HK-2 (cell line): Measurements from ENCODE around the gene TAOK3.
A peak's percentile ranks its signal among the peaks of the same experiment; 100 is the strongest.

Experiments used
- DNase-seq: peaks from one replicate; pipeline ENCODE4 v3.0.0-alpha.2; 2018; ENCODE audit not compliant: unreplicated experiment

The TAOK3 gene

DNA sequence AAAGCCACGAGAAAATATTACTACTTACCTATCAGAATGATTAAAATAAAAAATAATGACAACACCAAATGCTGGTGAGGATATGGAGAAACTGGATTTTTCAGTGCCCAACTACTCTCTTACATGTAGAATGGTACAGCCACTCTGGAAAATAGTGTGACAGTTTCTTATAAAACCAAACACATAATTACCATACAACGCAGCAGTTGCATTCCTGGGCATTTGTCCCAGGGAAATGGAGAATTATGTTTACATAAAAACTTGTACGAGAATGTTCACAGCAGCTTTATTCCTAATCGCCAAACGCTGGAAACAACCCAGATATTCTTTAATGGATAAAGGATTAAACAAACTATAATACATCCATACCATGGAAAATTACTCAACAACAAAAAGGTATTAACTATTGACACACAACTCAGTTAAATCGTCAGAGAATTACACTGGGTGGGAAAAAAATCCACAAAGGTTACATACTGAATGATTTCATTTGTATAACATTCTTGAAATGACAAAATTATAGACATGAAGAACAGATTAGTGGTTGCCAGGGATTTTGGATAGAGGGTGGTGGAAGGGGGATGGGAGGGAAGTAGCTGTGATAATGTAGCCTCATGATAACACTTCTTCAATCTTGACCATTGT is 35.4 kb downstream of the TAOK3 start:
- no peak for DNase-seq

DNA sequence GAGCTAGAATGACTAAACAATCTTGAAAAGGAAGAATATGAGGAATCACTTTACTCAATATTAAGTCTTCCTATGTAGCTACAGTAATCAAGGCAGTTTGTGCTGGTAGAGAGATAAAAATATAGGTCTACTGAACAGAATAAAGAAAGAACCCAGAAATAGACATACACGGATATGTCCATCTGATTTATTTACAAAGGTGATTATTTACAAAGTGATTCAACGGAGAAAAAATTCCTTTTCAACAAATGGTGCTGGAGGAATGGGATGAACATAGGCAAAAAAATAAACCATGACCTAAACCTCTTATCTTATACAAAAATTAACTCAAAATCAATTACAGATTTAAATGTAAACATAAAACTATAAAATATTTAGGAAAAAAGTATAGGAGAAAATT is 36.6 kb downstream of the TAOK3 start:
- no peak for DNase-seq

DNA sequence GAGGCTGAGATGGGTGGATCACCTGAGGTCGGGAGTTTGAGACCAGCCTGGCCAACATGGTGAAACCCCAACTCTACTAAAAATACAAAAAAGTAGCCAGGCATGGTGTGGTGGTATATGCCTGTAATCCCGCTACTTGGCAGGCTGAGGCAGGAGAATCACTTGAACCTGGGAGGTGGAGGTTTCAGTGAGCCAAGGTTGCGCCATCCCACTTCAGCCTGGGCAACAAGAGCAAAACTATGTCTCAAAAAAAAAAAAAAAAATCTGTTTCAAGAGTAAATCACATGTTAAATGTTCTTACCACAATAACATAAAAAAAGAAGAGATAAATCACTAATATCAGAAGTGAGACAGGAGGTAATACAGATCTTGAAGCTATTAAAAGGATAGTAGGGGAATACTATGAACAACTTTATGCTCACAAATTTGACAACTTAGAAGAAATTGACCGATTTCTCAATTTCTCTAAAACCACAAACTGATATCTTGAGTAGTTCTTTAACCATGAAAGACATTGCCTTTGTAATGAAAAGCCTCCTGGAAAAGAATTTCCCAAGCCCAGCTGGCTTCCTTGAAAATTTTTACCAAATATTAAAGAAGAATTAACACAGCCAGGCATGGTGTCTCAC is 37.7 kb downstream of the TAOK3 start:
- no peak for DNase-seq

DNA sequence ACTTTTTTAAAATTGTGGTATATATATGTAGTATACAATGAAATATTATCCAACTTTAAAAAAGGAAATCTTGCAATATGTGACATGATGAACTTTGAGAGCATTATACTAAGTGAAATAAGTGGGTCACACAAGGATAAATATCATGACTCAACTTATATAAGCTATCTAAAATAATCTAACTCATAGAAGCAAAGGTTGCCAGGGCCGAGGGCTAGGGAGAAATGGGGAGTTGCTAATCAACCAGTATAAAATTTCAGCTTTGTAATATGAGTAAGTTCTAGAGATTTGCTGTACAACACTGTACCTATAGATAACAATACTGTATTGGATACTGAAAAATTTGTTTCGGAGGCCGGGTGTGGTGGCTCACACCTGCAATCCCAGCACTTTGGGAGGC is 38.5 kb downstream of the TAOK3 start:
- no peak for DNase-seq

GRCh38 chr12:118332511-118332910 is 40.2 kb downstream of the TAOK3 start:
- DNase-seq, result no peak

DNA sequence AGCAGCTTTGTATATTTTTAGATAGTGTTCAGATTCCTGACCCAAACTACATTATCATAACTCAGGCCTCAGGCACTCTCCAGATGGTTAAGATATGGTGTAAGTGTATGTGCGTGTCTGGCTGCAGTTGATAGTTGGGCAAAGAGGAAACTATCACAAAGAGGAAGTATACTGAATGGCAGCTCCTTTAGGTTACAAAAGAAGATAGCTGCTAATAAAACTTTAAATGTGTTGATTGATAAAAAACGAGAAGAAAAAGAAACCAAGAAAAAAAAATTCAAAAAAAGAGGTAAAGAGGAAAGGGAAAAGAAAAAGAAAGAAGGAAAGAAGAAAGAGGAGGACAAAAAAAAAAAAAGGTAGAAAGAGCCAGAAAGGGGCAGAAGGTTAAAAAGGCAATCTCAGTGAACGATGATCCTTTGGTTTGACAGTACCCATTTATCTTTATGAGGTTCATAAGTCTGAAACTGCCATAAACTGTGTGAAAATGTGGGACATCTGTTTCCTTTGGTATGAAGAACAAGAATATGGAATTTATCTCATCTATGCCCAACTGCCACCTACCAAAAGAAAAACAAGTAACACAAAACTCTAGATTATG is 42.2 kb downstream of the TAOK3 start:
- DNase-seq, result no peak

DNA sequence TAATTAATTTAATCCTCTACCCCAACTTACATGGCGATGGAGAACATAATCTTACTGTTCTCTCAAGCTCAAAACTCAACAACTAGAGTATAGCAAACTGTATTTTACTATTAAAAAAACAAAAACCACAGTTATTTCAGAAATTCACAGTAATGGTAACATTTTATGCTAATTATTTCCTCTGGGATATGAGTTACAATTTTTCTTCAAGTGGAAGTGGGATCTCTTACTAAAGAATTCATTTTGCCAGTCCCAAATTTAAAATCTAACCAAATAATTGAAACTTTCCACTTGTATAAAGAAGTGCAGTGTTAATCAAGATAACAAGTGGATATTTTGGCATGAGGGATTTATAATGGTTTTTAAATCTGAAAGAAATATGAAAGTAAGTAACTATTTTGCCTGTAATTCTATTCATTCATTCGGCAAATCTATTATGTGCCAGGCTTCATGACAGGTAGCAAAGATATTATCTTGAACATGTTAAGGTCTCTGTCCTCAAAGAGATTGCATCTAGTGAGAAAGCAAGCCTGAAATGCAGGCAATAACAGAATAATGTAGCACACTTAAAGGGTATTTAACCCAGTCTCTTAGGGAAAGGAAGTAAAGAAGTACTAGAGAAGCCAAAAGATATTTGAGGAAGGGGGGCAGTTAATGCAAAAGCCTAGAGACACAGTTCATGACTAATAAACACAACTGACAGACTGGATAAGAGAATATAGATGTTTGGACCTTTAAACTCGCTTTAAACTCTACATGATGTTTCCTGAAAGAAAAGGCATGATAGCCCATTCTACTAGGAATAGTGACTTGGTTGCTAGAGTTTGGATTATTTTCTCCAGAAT is 44.0 kb downstream of the TAOK3 start:
- no peak for DNase-seq

DNA sequence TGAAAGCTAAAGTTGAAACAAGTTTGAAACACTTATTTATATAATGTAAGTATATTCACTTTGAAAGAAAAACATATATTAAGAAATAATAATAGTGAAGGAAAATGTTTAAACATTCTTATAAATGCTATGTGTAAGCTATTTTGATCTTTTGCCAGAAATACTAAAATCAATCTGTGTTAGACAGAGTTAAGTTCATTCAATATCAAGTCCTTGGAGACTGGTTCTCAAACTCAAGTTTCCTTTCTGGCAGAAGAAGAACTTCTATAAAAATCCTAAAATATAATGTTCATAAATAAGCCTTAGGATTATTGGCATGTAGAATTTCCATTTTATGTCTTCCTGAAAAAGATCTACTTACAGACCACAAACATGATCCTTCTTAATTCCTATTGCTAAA is 45.3 kb downstream of the TAOK3 start:
- no peak for DNase-seq

DNA sequence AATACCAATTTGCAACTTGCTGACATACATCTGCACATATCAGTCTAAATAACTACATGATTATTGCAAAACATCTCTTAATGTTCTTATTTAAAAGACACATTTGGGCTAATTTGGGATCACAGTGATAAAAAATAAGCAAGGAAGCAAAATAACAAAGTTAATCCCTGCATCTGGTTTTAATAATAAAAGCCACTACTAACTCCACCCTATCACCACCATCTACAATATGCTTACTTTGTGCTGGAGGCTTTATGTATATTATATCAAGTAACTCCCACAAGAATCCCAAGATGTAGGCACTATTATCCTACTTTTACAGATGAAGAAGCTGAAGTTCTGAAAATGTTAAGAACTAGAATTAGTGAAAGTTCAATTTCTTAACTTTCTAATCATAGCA is 45.7 kb downstream of the TAOK3 start:
- no peak for DNase-seq

- DNase-seq, result no peak
Measured at GRCh38 chr12:118325081-118325480, 47.6 kb downstream of the TAOK3 start.

GRCh38 chr12:118319627-118320026 is 53.1 kb downstream of the TAOK3 start:
- no peak for DNase-seq

- no peak for DNase-seq
Measured at GRCh38 chr12:118318744-118319143, 54.0 kb downstream of the TAOK3 start.

DNA sequence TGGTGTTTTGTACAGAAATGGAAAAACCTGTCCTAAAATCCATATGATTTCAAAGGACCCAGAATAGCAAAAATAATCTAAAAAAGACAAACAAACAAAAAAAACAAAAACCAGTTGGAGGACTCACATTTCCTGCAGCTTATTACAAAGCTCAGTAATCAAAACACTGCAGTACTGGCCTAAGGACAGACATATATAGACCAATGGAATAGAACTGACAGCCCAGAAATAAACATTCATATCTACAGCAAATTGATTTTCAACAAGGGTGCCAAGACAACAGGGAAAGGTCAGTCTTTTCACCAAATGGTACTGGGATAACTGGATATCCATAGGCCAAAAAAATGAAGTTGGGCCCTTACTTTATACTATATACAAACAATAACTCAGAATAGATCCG is 55.0 kb downstream of the TAOK3 start:
- no peak for DNase-seq

GRCh38 chr12:118315821-118316220 is 56.9 kb downstream of the TAOK3 start:
- DNase-seq, result no peak

- DNase-seq, result no peak
Measured at GRCh38 chr12:118312578-118312977, 60.1 kb downstream of the TAOK3 start.

GRCh38 chr12:118311666-118312065 is 61.0 kb downstream of the TAOK3 start:
- DNase-seq, result no peak

DNA sequence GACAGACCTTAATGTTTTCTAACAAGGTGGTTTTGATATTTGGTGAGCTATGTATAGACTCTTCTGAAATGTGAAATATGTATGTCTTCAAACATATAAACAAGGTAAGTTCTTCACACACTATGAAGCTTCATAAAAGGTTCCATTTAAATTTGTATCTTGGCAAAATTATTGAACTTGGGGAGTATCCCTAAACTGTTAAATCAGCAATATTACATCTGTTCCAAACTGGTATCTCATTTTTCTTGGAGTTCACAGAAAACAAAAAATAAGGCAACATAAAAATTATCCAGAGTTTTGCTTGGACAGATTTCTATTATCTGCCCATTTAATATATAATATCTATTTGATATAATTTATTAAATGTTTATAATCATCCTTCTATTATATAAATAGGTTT is 62.4 kb downstream of the TAOK3 start:
- DNase-seq, result no peak

- DNase-seq, result peak; percentile 33
Measured at GRCh38 chr12:118308006-118308405, 64.7 kb downstream of the TAOK3 start.

GRCh38 chr12:118307069-118307954 is 65.4 kb downstream of the TAOK3 start:
- DNase-seq, result peak; percentile 41

DNA sequence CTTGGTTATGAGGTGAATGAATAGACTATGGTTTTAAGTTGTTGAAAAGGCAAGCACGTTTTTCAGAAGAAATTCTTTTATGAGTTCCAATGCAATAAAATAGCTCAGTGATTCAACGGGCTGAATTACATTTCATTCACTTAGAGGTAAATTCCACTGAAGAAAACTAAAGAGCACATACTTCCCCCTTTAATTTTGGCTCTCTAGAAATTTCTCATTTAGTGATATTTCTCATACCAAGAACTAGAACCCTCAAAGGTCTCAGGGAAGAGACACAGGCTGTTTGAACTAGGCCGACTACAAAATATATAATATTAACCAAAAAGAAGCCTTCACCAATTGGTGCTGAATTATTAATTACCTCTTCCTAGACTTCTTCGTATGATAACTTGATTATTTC is 68.6 kb downstream of the TAOK3 start:
- no peak for DNase-seq

DNA sequence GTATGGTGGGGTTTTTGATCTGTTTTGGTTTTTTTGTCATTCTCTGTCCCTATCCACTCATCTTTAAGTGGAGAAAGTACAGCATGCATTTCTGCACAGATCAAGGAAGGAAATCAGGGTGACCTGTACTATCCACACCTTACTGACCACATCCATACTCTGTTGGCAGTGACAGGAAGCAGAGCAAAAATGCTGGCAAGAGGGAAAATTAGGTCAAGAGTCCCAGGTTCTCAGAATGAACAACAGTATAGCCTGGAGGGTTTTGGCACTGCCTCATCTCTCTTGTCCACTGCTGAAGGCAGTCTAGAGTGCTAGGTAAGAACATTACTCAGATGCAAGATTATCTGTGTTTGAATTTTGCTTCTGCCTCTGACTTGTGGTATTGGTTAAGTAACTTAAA is 70.7 kb downstream of the TAOK3 start:
- DNase-seq, result no peak
